B cell (primary cell): ENCODE measurements around the gene ZNF581. TPM values are rescaled to one million over a fixed set of nuclear protein-coding genes. Genes with fewer than 3 reads are reported as not detected.

ENCODE experiments used
- ATAC-seq: fragments of 200-7000 bp; cut with Tn5 transposase; one replicate; pipeline ENCODE4 v1.10.0; 2021; ENCODE audit warnings: low read depth, mild to moderate bottlenecking, moderate number of reproducible peaks, moderate library complexity
- CTCF ChIA-PET: fragments of 350-600 bp; sonication (Branson Sonifier 250); formaldehyde crosslinking; loops from one replicate; lab custom pipeline; 2021; ENCODE audit warnings: antibody characterized with exemption, inconsistent platforms; lab: Charles Lee
- POLR2A ChIA-PET: fragments of 350-600 bp; sonication (Branson Sonifier 250); formaldehyde crosslinking; loops from one replicate; lab custom pipeline; 2021; ENCODE audit warnings: antibody characterized with exemption; lab: Charles Lee
- DNase-seq: peaks from one replicate; pipeline ENCODE4 v3.0.0; 2013
- H2AFZ ChIP-seq: 2 replicates; pipeline ENCODE4 v1.6.1; 2012; ENCODE audit warnings: mild to moderate bottlenecking, low read depth, low read length; ENCODE audit not compliant: insufficient read depth, poor library complexity, severe bottlenecking
- H3K27ac ChIP-seq, 2 donors: 1 replicate in 1 of 2; 2 replicates in 1 of 2; pipeline ENCODE4 v1.5.1; 2012 to 2013; ENCODE audit warnings: low read length in 2 of 2, mild to moderate bottlenecking in 2 of 2, moderate library complexity in 1 of 2
- H3K27me3 ChIP-seq, 4 experiments: fragments of 200-600 bp in 1 of 4; sonication (generic) in 1 of 4; replicated peaks in 1 of 4; 1 replicate in 2 of 4; 2 replicates in 2 of 4; pipeline versions ENCODE4 v1.6.1 to v1.7.0; 2013 to 2016; ENCODE audit warnings: low read length in 3 of 4, mild to moderate bottlenecking in 2 of 4, mixed read lengths in 1 of 4, moderate library complexity in 1 of 4; ENCODE audit not compliant: insufficient read depth in 4 of 4, control insufficient read depth in 3 of 4; ENCODE audit errors: control extremely low read depth in 1 of 4
- H3K36me3 ChIP-seq, 2 experiments: replicated peaks in 1 of 2; 1 replicate in 1 of 2; 2 replicates in 1 of 2; pipeline versions ENCODE4 v1.6.1 to v1.7.1; 2013; ENCODE audit warnings: low read length in 1 of 2; ENCODE audit not compliant: insufficient read depth in 2 of 2, control insufficient read depth in 1 of 2; ENCODE audit errors: control extremely low read depth in 1 of 2, extremely low read depth in 1 of 2
- H3K4me1 ChIP-seq, 2 donors: fragments of 200-600 bp in 1 of 2; sonication (generic) in 1 of 2; 1 replicate in 1 of 2; 2 replicates in 1 of 2; pipeline versions ENCODE4 v1.5.1 to v1.6.1; 2013 to 2017; ENCODE audit warnings: low read length in 2 of 2; ENCODE audit not compliant: control insufficient read depth in 2 of 2, insufficient read depth in 2 of 2
- H3K4me2 ChIP-seq: replicated peaks from 2 replicates; pipeline ENCODE3; 2012; ENCODE audit warnings: mild to moderate bottlenecking, low read depth, low read length; ENCODE audit not compliant: poor library complexity, severe bottlenecking
- H3K4me3 ChIP-seq, 5 experiments: fragments of 200-600 bp in 1 of 5; sonication (generic) in 1 of 5; 1 replicate in 3 of 5; 2 replicates in 2 of 5; pipeline versions ENCODE4 v1.5.1 to v1.7.0; 2011 to 2016; ENCODE audit warnings: low read length in 4 of 5, mild to moderate bottlenecking in 4 of 5, low read depth in 2 of 5, control low read depth in 1 of 5, moderate library complexity in 1 of 5; ENCODE audit not compliant: insufficient read depth in 1 of 5; ENCODE audit errors: control extremely low read depth in 1 of 5, extremely low read depth in 1 of 5
- H3K79me2 ChIP-seq: fragments of 200-600 bp; sonication (generic); one replicate; pipeline ENCODE4 v1.6.0; 2016; ENCODE audit warnings: low read length; ENCODE audit not compliant: control insufficient read depth, insufficient read depth
- H3K9ac ChIP-seq: fragments of 200-600 bp; sonication (generic); 2 replicates; pipeline ENCODE4 v1.6.1; 2017; ENCODE audit warnings: mild to moderate bottlenecking, low read length, moderate library complexity
- H3K9me3 ChIP-seq, 3 donors: one replicate each; pipeline versions ENCODE4 v1.6.1 to v1.7.1; 2013; ENCODE audit warnings: low read length in 2 of 3; ENCODE audit not compliant: control insufficient read depth in 2 of 3, insufficient read depth in 1 of 3; ENCODE audit errors: control extremely low read depth in 1 of 3
- H4K20me1 ChIP-seq: 2 replicates; pipeline ENCODE4 v1.6.0; 2012; ENCODE audit warnings: mild to moderate bottlenecking, low read length; ENCODE audit not compliant: insufficient read depth, control insufficient read depth, poor library complexity, severe bottlenecking
- H3K27ac Mint-ChIP-seq: one replicate; pipeline ENCODE4 v1.8.0; 2021; ENCODE audit warnings: mixed read lengths
- H3K27me3 Mint-ChIP-seq: one replicate; pipeline ENCODE4 v1.8.0; 2021; ENCODE audit warnings: mixed read lengths
- H3K4me1 Mint-ChIP-seq: one replicate; pipeline ENCODE4 v1.8.0; 2021; ENCODE audit warnings: mixed read lengths
- H3K4me3 Mint-ChIP-seq: one replicate; pipeline ENCODE4 v1.8.0; 2021; ENCODE audit warnings: mixed read lengths
- H3K9me3 Mint-ChIP-seq: one replicate; pipeline ENCODE4 v1.8.0; 2022; ENCODE audit warnings: mixed read lengths; ENCODE audit not compliant: insufficient read depth
- EZH2 ChIP-seq: IDR thresholded peaks from 2 replicates; pipeline ENCODE4 v1.6.1; 2012; ENCODE audit warnings: borderline replicate concordance, low read depth, mild to moderate bottlenecking, moderate library complexity, low read length; ENCODE audit not compliant: insufficient read depth, poor library complexity, severe bottlenecking
- WGBS: methylation state at CpG from one replicate; pipeline ENCODE4 v1.1.5; 2013; ENCODE audit warnings: missing lambda C conversion rate; ENCODE audit not compliant: insufficient coverage; 5-methylcytosine and 5-hydroxymethylcytosine counted together
- intact Hi-C: fragments of 100-400 bp; cut with micrococcal nuclease; formaldehyde crosslinking; loops from one replicate; pipeline ENCODE4 v1.10.0; 2022
- polyA plus RNA-seq: library from polyadenylated mRNA; depleted of rRNA; stranded (reverse); fragments of >200 nt; gene quantifications from 2 replicates; pipeline ENCODE4 v1.2.3, GENCODE V29; 2012
- total RNA-seq, 2 donors: library from RNA; stranded (reverse); fragments of 120-200 nt in 1 of 2; gene quantifications; 1 replicate in 1 of 2; 2 replicates in 1 of 2; pipeline versions ENCODE4 v1.2.3 to v1.2.4, GENCODE V29; 2013 to 2022
- TF ChIP-seq, protein P1 (sequence below): fragments of 200-600 bp; IDR thresholded peaks from one replicate; pipeline ENCODE4 v1.8.0; 2022; ENCODE audit warnings: antibody characterized with exemption, mild to moderate bottlenecking

Gene ZNF581
- total and polyA plus RNA-seq, 2 donors (not counting 1 experiment from before 2014, with no cell fraction given) = 48.2 to 51.3 TPM

DNA sequence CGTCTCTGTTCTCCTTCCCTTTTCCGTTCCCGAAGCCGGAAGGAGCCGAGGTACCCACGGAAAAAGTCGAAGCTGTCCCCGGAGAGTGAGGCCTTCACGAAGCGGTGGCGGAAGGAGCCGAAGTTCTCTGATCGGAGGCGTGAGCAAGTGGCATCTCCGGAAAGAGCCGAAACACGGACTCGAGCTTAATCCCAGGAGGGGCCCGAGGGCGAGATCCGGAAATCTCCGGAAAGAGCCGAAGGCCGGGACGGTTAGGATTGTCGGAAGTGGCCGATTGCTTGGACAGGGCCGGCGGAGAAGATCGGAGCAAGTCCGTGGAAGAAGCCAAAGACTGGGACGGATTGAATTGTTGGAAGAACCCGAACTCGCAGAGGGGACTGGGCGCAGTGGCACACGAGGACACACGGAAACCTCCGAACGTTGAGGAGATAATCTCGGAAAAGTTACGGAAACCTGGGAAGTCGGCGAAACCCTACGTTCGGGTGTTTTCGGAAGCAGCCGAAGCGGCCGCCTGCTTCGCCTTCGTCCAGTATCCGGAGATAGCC is 10.9 kb downstream of the ZNF581 start:
- peaks cover 56% of the 10 kb centered on the region for H3K4me1 Mint-ChIP-seq
- intact Hi-C loops = loop anchor here (1.0 kb wide), 4 partner anchors 11 to 395 kb away; partner anchors contain the start of genes EPN1, PPP6R1, ZNF581 and ZNF865
- H3K4me3 ChIP-seq = peak overlapping the region; percentile 66 to 98 (median 92)
- H3K9ac ChIP-seq = peak overlapping the region; percentile 93
- ChIA-PET CTCF (interaction anchor here (0.6 to 3.9 kb wide), 14 partner anchors 10 to 401 kb away, joined by 3 to 87 read pairs (median 5); partner anchors contain the start of genes FIZ1, ZNF524, ZNF580 and ZNF581), POLR2A (interaction anchor here (0.6 to 1.7 kb wide), 23 partner anchors 9 to 1518 kb away, joined by 3 to 17 read pairs (median 4); partner anchors contain the start of genes EPN1, FIZ1, MBOAT7 and ZNF524)
- WGBS = under 1% methylated on average over 47 of the region's 52 CpGs
- peak overlapping the region; percentile 87 for H3K4me2 ChIP-seq
- H3K27me3 ChIP-seq = no peaks in the 10 kb centered on the region
- peaks cover 47% of the 10 kb centered on the region for H3K79me2 ChIP-seq
- no peaks in the 10 kb centered on the region for H3K9me3 Mint-ChIP-seq
- H2AFZ ChIP-seq = peak overlapping the region; percentile 85
- no peaks in the 10 kb centered on the region for H3K27me3 Mint-ChIP-seq
- DNase-seq (no peak), ATAC-seq (peak; percentile 77)
- H3K4me3 Mint-ChIP-seq = peak overlapping the region; percentile 93
- peak overlapping the region; percentile 98 to 100 for H3K27ac ChIP-seq
- peaks cover 0 to 40% of the 10 kb centered on the region in 2 experiments for H3K36me3 ChIP-seq
- H4K20me1 ChIP-seq = peaks cover 40% of the 10 kb centered on the region
- H3K9me3 ChIP-seq = no peaks in the 10 kb centered on the region
- peak overlapping the region; percentile 96 for H3K27ac Mint-ChIP-seq
- TF ChIP-seq, protein P1, sequence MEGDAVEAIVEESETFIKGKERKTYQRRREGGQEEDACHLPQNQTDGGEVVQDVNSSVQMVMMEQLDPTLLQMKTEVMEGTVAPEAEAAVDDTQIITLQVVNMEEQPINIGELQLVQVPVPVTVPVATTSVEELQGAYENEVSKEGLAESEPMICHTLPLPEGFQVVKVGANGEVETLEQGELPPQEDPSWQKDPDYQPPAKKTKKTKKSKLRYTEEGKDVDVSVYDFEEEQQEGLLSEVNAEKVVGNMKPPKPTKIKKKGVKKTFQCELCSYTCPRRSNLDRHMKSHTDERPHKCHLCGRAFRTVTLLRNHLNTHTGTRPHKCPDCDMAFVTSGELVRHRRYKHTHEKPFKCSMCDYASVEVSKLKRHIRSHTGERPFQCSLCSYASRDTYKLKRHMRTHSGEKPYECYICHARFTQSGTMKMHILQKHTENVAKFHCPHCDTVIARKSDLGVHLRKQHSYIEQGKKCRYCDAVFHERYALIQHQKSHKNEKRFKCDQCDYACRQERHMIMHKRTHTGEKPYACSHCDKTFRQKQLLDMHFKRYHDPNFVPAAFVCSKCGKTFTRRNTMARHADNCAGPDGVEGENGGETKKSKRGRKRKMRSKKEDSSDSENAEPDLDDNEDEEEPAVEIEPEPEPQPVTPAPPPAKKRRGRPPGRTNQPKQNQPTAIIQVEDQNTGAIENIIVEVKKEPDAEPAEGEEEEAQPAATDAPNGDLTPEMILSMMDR = no peak
- no peak for TF ChIP-seq EZH2
- H3K4me1 ChIP-seq = peaks cover 40 to 51% of the 10 kb centered on the region in 2 donors
